ENCODE measurements around the gene EZH1.

The EZH1 gene

GRCh38 chr17:42744806-42745617, at the start of gene EZH1:
Gene EZH1, minus strand, starts transcription at chr17:42745040. Its CDS starts 16,099 bp downstream, at chr17:42728941.
- peak; percentile 29 for DNase-seq (ENCODE audit: low read depth)

- DNase-seq (ENCODE audit: low read depth): no peak
Measured at GRCh38 chr17:42792545-42792944, 47.7 kb upstream of the EZH1 start.

- DNase-seq (ENCODE audit: low read depth): no peak
Measured at GRCh38 chr17:42791948-42792347, 47.1 kb upstream of the EZH1 start.

- DNase-seq (ENCODE audit: low read depth): no peak
Measured at GRCh38 chr17:42787266-42787665, 42.4 kb upstream of the EZH1 start.

- DNase-seq (ENCODE audit: low read depth): no peak
Measured at GRCh38 chr17:42784811-42785592, 40.2 kb upstream of the EZH1 start.

- DNase-seq (ENCODE audit: low read depth): no peak
Measured at GRCh38 chr17:42784409-42784808, 39.6 kb upstream of the EZH1 start.

- no peak for DNase-seq (ENCODE audit: low read depth)
Measured at GRCh38 chr17:42783791-42784138, 38.9 kb upstream of the EZH1 start.

- peak; percentile 53 for DNase-seq (ENCODE audit: low read depth)
Measured at GRCh38 chr17:42783062-42783790, 38.4 kb upstream of the EZH1 start.

GRCh38 chr17:42782166-42783061, 37.6 kb upstream of the EZH1 start:
- DNase-seq (ENCODE audit: low read depth): no peak

GRCh38 chr17:42781639-42782165, 36.9 kb upstream of the EZH1 start:
- DNase-seq (ENCODE audit: low read depth): no peak

- DNase-seq (ENCODE audit: low read depth): no peak
Measured at GRCh38 chr17:42780851-42781638, 36.2 kb upstream of the EZH1 start.

GRCh38 chr17:42779936-42780850, 35.4 kb upstream of the EZH1 start, which contains the start of gene WNK4:
Gene WNK4, plus strand, starts transcription at chr17:42780610. Its CDS starts 89 bp downstream, at chr17:42780699.
- DNase-seq (ENCODE audit: low read depth): no peak

GRCh38 chr17:42779304-42779935, 34.6 kb upstream of the EZH1 start:
- no peak for DNase-seq (ENCODE audit: low read depth)

GRCh38 chr17:42778570-42778969, 33.7 kb upstream of the EZH1 start:
- DNase-seq (ENCODE audit: low read depth): no peak

- DNase-seq (ENCODE audit: low read depth): no peak
Measured at GRCh38 chr17:42775534-42776098, 30.8 kb upstream of the EZH1 start.

GRCh38 chr17:42774066-42774745, 29.4 kb upstream of the EZH1 start:
- no peak for DNase-seq (ENCODE audit: low read depth)

GRCh38 chr17:42773290-42774035, 28.6 kb upstream of the EZH1 start, which contains the start of gene VPS25:
Gene VPS25, plus strand, starts transcription at chr17:42773449. Its CDS starts 27 bp downstream, at chr17:42773476.
- DNase-seq (ENCODE audit: low read depth): peak; percentile 67
